HG03439 (cell line): ENCODE results near the gene RAB40A.
"Not testable (repeated sequence)": the region's sequence is repeated elsewhere in the genome, so short reads cannot be mapped to it uniquely, and the experiment has no call there.

ENCODE experiments used
- ATAC-seq: cut with Tn5 transposase; IDR thresholded peaks from one replicate; pipeline ENCODE4 v1.9.1; 2021; ENCODE audit warnings: mild to moderate bottlenecking, moderate library complexity; ENCODE audit not compliant: unreplicated experiment

Gene RAB40A

DNA sequence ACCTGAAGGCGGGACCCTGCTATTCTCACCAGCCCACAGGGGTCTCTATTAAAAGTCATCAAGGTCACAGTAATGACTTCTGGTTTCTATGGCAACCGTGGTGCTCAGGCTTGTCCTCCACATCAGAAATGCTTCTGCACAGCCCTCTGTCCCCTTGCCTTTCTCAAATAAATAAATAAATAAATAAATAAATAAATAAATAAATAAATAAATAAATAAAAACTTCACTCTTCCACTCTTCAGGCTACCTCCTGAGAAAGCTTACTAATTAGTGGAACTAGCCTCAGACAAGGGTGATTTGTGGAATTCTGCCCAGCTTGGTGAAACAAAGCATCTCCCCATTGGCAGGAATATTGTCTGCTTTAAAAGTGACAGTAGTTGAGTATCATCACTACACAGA is 5.5 kb upstream of the RAB40A start:
- no peak for ATAC-seq

GRCh38 chrX:103523605-103524004 is 4.3 kb upstream of the RAB40A start:
- no peak for ATAC-seq

DNA sequence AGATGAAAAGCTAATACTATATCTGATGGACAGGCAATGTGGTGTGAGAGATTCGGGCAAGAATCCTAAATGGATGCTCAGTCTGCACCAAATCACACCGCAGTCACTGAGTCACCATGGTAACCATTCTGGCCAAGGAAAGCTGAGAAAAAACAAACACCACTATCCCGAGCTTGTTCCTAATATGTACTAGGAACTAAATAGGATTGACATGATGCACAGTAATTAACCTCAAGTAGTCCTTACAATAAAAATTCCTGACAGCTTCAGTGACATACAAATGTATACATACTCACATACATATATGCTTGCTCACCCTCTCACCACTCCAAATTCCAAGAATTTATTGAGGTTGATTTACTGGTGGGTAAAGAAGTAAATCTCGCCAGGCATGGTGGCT is 1.1 kb upstream of the RAB40A start:
- no peak for ATAC-seq

DNA sequence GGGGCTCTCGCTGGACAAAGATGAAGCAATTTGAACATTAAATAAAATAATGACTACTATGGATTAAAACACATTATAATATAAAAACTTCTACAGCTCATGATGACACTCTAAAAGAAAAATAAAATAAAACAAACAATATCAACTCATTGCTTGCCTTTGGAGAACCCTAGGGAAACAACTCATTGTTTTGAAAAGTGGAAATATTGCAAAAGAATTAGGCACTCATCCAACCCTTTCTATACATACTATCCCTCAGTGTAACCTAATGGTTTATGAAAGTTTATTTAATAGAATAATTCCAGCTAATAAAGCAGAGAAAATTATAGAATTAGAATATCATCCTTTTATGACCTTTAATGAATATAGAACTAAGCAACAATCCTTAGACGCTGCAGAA is 718 bp downstream of the RAB40A start:
- ATAC-seq, result no peak

GRCh38 chrX:103517246-103517645 is 2.0 kb downstream of the RAB40A start:
- ATAC-seq, result no peak

DNA sequence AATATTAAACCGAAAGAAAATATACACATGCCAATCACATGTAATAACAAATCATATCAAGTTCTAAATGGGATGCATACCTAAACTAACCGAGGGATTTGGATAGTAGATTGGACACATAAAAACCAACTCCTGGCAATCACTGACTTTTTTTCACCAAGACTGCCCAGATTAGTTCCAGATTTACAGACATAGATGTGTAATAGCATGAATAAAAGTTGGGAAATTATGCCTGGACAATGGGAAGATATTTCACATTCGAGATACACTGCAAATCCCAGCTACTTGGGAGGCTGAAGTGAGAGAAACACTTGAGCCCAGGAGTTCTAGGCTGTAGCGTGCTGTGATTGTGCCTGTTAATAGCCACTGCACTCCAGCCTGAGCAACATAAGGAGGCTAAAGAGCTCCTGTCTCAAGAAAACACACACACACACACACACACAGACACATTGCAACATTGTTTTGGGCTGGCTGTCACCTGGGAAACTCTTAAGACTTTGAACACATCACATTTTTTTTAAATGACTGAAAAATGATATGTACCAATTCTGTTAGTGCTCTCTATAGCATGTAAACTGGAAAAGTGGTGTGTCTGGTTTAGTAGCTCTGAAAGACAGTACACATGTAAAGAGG is 5.7 kb downstream of the RAB40A start:
- ATAC-seq, result no peak

DNA sequence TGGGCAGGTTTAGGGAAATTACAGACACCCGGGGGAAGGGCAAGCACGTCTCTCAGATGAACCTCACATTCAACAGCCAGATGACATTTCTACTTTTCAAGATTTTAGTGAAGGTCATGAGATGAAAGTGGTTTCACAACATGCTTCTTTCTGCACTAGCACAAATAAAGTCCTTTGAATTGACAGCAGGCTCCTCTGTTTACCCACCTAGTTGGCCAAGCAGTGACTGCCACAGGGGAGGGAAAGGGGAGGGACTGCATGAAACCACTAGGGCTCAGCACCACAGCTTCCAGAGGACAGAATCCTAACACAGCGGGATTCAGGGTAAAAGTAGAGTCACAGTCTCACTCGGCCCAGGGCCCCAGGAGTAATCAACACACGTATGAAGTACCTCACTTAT is 6.2 kb downstream of the RAB40A start:
- no peak for ATAC-seq

- no peak for ATAC-seq
Measured at GRCh38 chrX:103510031-103510430, 9.3 kb downstream of the RAB40A start.

- ATAC-seq, result no peak
Measured at GRCh38 chrX:103503853-103504207, 15.5 kb downstream of the RAB40A start.

DNA sequence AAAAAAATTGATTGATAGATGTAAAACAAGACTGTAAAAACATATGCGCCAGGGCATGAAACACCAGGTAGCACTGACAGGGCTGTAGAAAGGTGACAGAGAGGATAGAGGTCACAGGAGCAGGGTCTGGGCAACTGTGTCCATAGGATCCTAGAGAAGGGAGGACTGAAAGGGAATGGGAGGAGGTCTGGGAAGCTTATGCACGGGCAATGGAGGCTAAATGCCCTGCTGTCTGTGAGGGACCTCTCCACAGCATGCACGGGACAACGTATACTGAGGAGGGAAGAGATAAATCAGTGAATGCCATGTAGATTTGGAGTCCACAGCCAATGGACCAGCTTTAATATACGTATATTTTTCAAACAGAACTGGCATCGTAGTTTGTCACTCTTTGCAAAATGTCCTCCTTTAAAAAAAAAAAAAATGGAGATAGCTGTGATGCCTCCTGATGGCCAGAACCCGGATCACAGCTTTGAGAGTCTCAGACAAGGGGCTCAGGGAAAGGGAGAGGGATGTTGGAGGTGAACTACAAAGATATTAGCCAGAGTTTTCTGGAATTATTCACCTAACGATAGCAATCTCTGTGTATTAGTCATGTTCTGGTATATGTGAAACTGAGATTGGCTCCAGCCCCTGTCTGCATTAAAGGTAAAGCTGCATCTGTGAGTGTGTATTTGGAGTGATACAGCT is 16.0 kb downstream of the RAB40A start:
- ATAC-seq, result no peak

- no peak for ATAC-seq
Measured at GRCh38 chrX:103498786-103499185, 20.5 kb downstream of the RAB40A start.

DNA sequence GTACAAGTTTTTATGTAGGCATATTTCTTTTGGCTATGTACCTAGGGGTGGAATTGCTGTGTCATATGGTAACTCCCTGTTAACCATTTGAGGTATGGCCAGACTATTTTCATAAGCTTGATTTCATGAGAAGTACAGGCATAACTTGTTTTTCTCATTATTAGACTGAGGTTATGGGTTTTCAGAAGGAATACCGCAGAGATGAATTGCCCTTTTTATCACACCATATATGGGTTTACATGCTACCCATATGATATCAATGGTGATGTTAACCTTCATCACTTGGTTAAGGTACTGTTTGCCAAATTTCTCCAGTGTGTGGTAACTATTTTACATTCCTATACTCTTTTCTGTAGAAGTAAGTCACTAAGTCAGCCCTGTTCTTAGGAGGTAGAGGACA is 23.5 kb downstream of the RAB40A start:
- ATAC-seq, result no peak

- ATAC-seq, result not testable (repeated sequence)
Measured at GRCh38 chrX:103493578-103493977, 25.7 kb downstream of the RAB40A start.

DNA sequence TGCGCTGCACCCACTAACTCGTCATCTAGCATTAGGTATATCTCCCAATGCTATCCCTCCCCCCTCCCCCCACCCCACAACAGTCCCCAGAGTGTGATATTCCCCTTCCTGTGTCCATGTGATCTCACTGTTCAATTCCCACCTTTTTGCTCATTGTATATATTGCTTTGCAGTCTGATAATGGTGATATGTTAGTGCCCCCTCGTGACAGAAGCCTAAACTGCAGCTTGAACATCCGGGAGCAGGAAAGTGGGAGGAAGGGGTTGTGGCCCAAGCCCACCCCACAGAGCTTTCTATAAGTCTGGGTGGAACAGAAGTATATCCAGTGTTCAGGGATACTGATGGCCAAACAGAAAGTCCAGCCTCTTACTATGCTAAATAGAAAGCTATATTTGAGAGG is 29.6 kb downstream of the RAB40A start:
- not testable (repeated sequence) for ATAC-seq

DNA sequence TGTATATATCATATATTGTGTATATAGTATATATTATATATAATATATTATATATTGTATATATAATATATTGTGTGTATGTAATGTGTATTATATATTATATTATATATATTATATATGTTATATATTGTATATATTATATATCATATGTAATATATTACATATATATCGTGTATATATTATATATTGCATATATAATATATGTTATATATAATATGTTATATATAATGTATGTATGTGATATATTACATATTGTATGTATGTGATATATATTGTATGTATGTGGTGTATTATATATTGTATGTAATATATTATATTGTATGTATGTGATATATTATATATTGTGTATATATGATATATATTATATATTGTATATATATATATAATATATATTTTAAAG is 30.5 kb downstream of the RAB40A start:
- no peak for ATAC-seq

DNA sequence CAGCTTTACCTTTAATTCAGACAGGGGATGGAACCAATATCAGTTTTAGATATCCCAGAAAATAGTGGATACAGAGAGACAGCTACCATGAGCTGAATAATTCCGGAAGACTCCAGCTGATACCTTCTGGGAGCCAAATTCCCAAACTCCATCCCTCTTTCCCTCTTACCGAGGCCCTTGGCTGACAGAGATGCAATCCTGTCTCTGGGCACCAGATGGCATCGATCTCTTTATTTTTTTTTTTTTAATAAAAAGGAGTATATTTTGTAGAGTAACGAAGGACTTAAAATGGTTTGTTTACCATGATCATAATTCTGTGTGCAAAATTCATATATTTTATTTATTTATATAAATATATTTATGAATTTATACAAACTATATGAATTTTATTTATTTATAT is 31.0 kb downstream of the RAB40A start:
- ATAC-seq, result no peak

- ATAC-seq, result no peak
Measured at GRCh38 chrX:103483720-103484119, 35.6 kb downstream of the RAB40A start.

DNA sequence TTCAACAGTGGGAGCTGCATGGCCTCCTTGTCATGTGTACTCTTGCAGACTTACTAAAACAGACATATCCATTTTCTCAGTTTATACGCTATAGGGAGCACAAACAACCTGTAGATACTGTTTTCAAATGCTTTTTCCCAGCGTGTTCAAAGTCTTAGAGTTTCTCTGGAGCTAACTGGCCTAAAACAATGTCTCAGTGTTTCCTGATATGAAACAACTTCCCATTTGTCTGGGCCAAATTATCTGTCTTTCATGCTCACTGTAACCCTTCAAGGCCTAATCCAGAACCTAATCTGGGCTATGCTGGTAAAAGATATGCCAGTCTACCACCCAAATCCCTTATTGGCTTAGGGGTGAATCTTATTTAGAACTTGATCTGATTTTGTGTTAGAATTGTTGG is 38.8 kb downstream of the RAB40A start:
- ATAC-seq, result no peak

GRCh38 chrX:103477496-103477895 is 41.8 kb downstream of the RAB40A start:
- ATAC-seq, result no peak

DNA sequence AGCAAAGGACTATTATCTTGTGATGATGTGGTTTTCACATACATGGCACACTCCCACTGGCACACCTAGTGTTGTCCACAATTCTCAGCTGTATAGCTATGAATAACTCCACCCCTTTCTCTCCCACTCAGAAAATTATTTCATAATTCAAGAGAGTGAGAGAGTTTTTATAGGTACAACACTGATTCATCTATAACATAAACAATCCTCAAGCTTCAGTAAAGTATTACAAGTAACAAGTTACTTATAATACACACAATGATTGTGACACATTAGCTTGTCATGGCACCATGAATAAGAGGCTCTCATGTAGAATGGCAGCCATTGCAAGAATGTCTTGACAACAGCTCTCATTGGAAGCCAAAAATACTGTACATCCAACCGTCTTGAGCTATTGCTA is 43.9 kb downstream of the RAB40A start:
- ATAC-seq, result no peak

DNA sequence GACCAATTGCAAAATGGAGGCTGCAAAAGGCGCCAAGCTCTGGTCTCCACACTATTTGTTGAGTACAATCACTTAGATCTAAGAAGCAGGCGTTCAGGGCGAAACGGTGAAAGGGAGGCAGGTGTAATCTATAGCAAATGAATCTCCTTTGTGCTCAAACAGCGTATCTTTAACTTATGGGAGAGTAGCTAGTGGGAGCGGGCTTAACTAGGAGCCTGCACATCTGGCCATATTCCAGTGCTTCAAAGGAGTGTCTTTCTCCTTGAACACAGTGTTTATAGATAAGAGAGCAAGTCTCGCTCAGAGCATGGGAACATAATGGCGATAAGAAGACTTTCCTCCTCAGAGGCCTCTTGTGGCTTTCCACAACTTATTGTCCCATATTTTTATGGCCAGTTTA is 49.3 kb downstream of the RAB40A start:
- not testable (repeated sequence) for ATAC-seq

DNA sequence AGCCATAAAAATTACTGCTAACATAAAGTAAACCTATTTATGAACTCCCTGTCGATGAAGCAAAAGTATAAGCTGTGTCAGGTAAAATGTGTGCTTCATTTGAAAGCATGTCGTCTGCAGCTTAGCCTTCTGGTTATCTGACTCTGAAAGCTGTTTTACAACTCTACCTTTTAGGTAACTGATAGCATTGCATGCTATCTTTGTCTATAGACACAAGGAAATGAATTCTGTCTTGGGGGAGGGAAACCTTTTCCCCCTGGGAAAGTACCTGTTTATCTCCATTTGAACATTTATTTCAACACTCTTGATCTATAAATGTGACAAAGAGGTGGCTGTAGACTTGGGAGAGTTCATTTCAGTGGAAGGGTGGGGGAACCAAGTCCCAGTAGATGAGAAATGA is 51.4 kb downstream of the RAB40A start:
- ATAC-seq, result no peak

- ATAC-seq, result no peak
Measured at GRCh38 chrX:103467156-103467555, 52.1 kb downstream of the RAB40A start.
